Calu3 (cell line): ENCODE results near the gene PLCG2. TPM values are rescaled to one million over a fixed set of nuclear protein-coding genes. Genes with fewer than 3 reads are reported as not detected.

Experiments used
- BruUV-seq: library from RNA; stranded (reverse); fragments of 400-500 nt; replicated peaks from 2 replicates; lab custom pipeline; 2021; lab: Mats Ljungman, UMichigan
- CTCF ChIA-PET: fragments of 300-600 bp; sonication (Branson Sonifier 250); formaldehyde crosslinking; loops from one replicate; lab custom pipeline; 2022; ENCODE audit warnings: antibody characterized with exemption; lab: Charles Lee
- DNase-seq: peaks from one replicate; pipeline ENCODE4 v3.0.0; 2022
- H3K27ac Mint-ChIP-seq: one replicate; pipeline ENCODE4 v1.8.0; 2022; ENCODE audit warnings: mixed read lengths; ENCODE audit not compliant: unreplicated experiment
- H3K27me3 Mint-ChIP-seq: one replicate; pipeline ENCODE4 v1.8.0; 2022; ENCODE audit warnings: mixed read lengths; ENCODE audit not compliant: unreplicated experiment
- H3K36me3 Mint-ChIP-seq: one replicate; pipeline ENCODE4 v1.8.0; 2022; ENCODE audit warnings: mild to moderate bottlenecking, moderate library complexity, mixed read lengths; ENCODE audit not compliant: insufficient read depth, unreplicated experiment
- H3K4me1 Mint-ChIP-seq: one replicate; pipeline ENCODE4 v1.8.0; 2022; ENCODE audit warnings: mild to moderate bottlenecking, low read depth, mixed read lengths; ENCODE audit not compliant: unreplicated experiment
- H3K4me3 Mint-ChIP-seq: one replicate; pipeline ENCODE4 v1.8.0; 2022; ENCODE audit warnings: mild to moderate bottlenecking, low read depth, moderate library complexity, mixed read lengths; ENCODE audit not compliant: unreplicated experiment
- H3K9me3 Mint-ChIP-seq: one replicate; pipeline ENCODE4 v1.8.0; 2022; ENCODE audit warnings: low read depth, mixed read lengths; ENCODE audit not compliant: unreplicated experiment
- CTCF ChIP-seq: fragments of 200-600 bp; IDR thresholded peaks from one replicate; pipeline ENCODE4 v1.8.0; 2022; ENCODE audit warnings: antibody characterized with exemption; ENCODE audit not compliant: unreplicated experiment
- intact Hi-C: fragments of 100-400 bp; cut with micrococcal nuclease; formaldehyde crosslinking; loops from one replicate; pipeline ENCODE4 v1.10.0; 2022; ENCODE audit not compliant: unreplicated experiment
- total RNA-seq: library from RNA; stranded (reverse); gene quantifications from 2 replicates; pipeline ENCODE4 v1.2.3, GENCODE V29; 2022

Gene PLCG2
- total RNA-seq, 1 experiment from 2014 or later: 3.4 TPM

- H3K27me3 Mint-ChIP-seq: peaks cover 53% of the 10 kb centered on the region
- DNase-seq: no peak
- no peak overlapping the region for H3K4me3 Mint-ChIP-seq
- H3K36me3 Mint-ChIP-seq: peaks cover 8% of the 10 kb centered on the region
- no peaks in the 10 kb centered on the region for H3K9me3 Mint-ChIP-seq
- BruUV-seq: no TSS peak
- no peak overlapping the region for H3K27ac Mint-ChIP-seq
- no peak for TF ChIP-seq CTCF
- H3K4me1 Mint-ChIP-seq: peaks cover 11% of the 10 kb centered on the region
- CTCF ChIA-PET: interaction anchor here (0.6 to 0.9 kb wide), 3 partner anchors 21 to 45 kb away, joined by 3 to 4 read pairs (median 3); no protein-coding TSS in a partner anchor
- intact Hi-C loops: loop anchor here (5.0 kb wide), 1 partner anchor 107 kb away; no protein-coding TSS in a partner anchor
Observed at GRCh38 chr16:81765111-81765919, 13.8 kb upstream of the PLCG2 start.

- Mint-ChIP-seq H3K27me3 (peaks cover 60% of the 10 kb centered on the region), H3K36me3 (peaks cover 8% of the 10 kb centered on the region), H3K27ac (no peak overlapping the region), H3K9me3 (no peaks in the 10 kb centered on the region), H3K4me1 (peaks cover 11% of the 10 kb centered on the region), H3K4me3 (no peak overlapping the region)
- CTCF ChIA-PET: interaction anchor here (0.7 to 0.9 kb wide), 2 partner anchors 20 to 41 kb away, joined by 3 to 4 read pairs; no protein-coding TSS in a partner anchor
- DNase-seq: no peak
- no peak for TF ChIP-seq CTCF
- no TSS peak for BruUV-seq
- intact Hi-C loops: loop anchor here (5.0 kb wide), 1 partner anchor 106 kb away; no protein-coding TSS in a partner anchor
Observed at GRCh38 chr16:81765969-81766368, 13.1 kb upstream of the PLCG2 start.

GRCh38 chr16:81767987-81768592 is 11.0 kb upstream of the PLCG2 start:
- CTCF ChIA-PET: interaction anchor here (0.6 to 1.0 kb wide), 7 partner anchors 10 to 325 kb away, joined by 3 to 7 read pairs (median 3); no protein-coding TSS in a partner anchor
- Mint-ChIP-seq H3K36me3 (peaks cover 8% of the 10 kb centered on the region), H3K4me1 (peaks cover 11% of the 10 kb centered on the region), H3K27me3 (peaks cover 81% of the 10 kb centered on the region), H3K9me3 (no peaks in the 10 kb centered on the region), H3K27ac (peak overlapping the region; percentile 84), H3K4me3 (peak overlapping the region; percentile 16)
- no TSS peak for BruUV-seq
- TF ChIP-seq CTCF: no peak
- intact Hi-C loops: loop anchor here (5.0 kb wide), 1 partner anchor 104 kb away; no protein-coding TSS in a partner anchor
- DNase-seq: peak; percentile 54

GRCh38 chr16:81770008-81770407 is 9.1 kb upstream of the PLCG2 start:
- peaks cover 89% of the 10 kb centered on the region for H3K27me3 Mint-ChIP-seq
- no peaks in the 10 kb centered on the region for H3K9me3 Mint-ChIP-seq
- no peak for TF ChIP-seq CTCF
- DNase-seq: no peak
- CTCF ChIA-PET: no interaction called here
- intact Hi-C loops: no loop called here
- H3K4me1 Mint-ChIP-seq: peaks cover 11% of the 10 kb centered on the region
- no peak overlapping the region for H3K4me3 Mint-ChIP-seq
- peaks cover 8% of the 10 kb centered on the region for H3K36me3 Mint-ChIP-seq
- H3K27ac Mint-ChIP-seq: no peak overlapping the region
- no TSS peak for BruUV-seq
